Measurements from ENCODE around the gene ZDHHC7. TPM values are rescaled to one million over a fixed set of nuclear protein-coding genes. Genes with fewer than 3 reads are reported as not detected.

The ZDHHC7 gene
- total RNA-seq, 8 experiments from 2014 or later, result 13.8 to 273 (median 25.8) TPM

- Histone ChIP-seq H3K4me3 (no peak overlapping the region), H3K4me1 (replicated peaks in 1 of 2) (peaks cover 3 to 11% of the 10 kb centered on the region in 2 donors), H3K27ac (no peak overlapping the region)
- 28 to 100% (median 69%) methylated on average over 1 to 10 of the region's 36 CpGs; no CpG with 5 or more reads in 4 of the 10 experiments for WGBS, 10 experiments
- in situ Hi-C loops (cut with MboI; ENCODE audit: low pct_unique_long_range_greater_than_20kb in 2 of 9, low sequenced_read_pairs in 9 of 9, unreplicated experiment in 9 of 9), result no loop called here
- peak in 1 of 8 experiments; percentile 12 for ATAC-seq (replicated peaks in 6 of 8)
Measured at GRCh38 chr16:84929421-84930297, 81.7 kb downstream of the ZDHHC7 start.

GRCh38 chr16:84928679-84929420 is 82.5 kb downstream of the ZDHHC7 start:
- ATAC-seq (replicated peaks in 6 of 8), result peak in 5 of 8 experiments; percentile 27 to 93 (median 68)
- in situ Hi-C loops (cut with MboI; ENCODE audit: low pct_unique_long_range_greater_than_20kb in 2 of 9, low sequenced_read_pairs in 9 of 9, unreplicated experiment in 9 of 9), result no loop called here
- Histone ChIP-seq H3K27ac (no peak overlapping the region), H3K4me3 (no peak overlapping the region), H3K4me1 (replicated peaks in 1 of 2) (peaks cover 5 to 11% of the 10 kb centered on the region in 2 donors)
- WGBS, 10 experiments, result 0 to 90% (median 70%) methylated on average over 1 to 13 of the region's 16 CpGs; no CpG with 5 or more reads in 3 of the 10 experiments

GRCh38 chr16:84927621-84928591 is 83.4 kb downstream of the ZDHHC7 start:
- in situ Hi-C loops (cut with MboI; ENCODE audit: low pct_unique_long_range_greater_than_20kb in 2 of 9, low sequenced_read_pairs in 9 of 9, unreplicated experiment in 9 of 9), result no loop called here
- 63 to 100% (median 98%) methylated on average over 1 to 4 of the region's 34 CpGs; no CpG with 5 or more reads in 6 of the 10 experiments for WGBS, 10 experiments
- Histone ChIP-seq H3K4me1 (replicated peaks in 1 of 2) (peaks cover 5 to 14% of the 10 kb centered on the region in 2 donors), H3K4me3 (no peak overlapping the region), H3K27ac (no peak overlapping the region)
- ATAC-seq (replicated peaks in 6 of 8), result peak in 1 of 8 experiments; percentile 2

GRCh38 chr16:84926462-84926861 is 84.9 kb downstream of the ZDHHC7 start:
- no peak overlapping the region for H3K27ac ChIP-seq
- in situ Hi-C loops (cut with MboI; ENCODE audit: low pct_unique_long_range_greater_than_20kb in 2 of 9, low sequenced_read_pairs in 9 of 9, unreplicated experiment in 9 of 9), result no loop called here
- H3K4me3 ChIP-seq, result no peak overlapping the region
- WGBS, 10 experiments, result 0 to 91% (median 59%) methylated on average over 1 to 7 of the region's 7 CpGs; no CpG with 5 or more reads in 1 of the 10 experiments
- no peak for ATAC-seq (replicated peaks in 6 of 8)
- H3K4me1 ChIP-seq (replicated peaks in 1 of 2), result peaks cover 2 to 12% of the 10 kb centered on the region in 2 donors

GRCh38 chr16:84925773-84926372 is 85.5 kb downstream of the ZDHHC7 start:
- H3K4me1 ChIP-seq (replicated peaks in 1 of 2), result peaks cover 2 to 12% of the 10 kb centered on the region in 2 donors
- WGBS, 10 experiments, result 33 to 92% (median 76%) methylated on average over 2 to 10 of the region's 19 CpGs; no CpG with 5 or more reads in 1 of the 10 experiments
- in situ Hi-C loops (cut with MboI; ENCODE audit: low pct_unique_long_range_greater_than_20kb in 2 of 9, low sequenced_read_pairs in 9 of 9, unreplicated experiment in 9 of 9), result no loop called here
- no peak overlapping the region for H3K4me3 ChIP-seq
- H3K27ac ChIP-seq, result no peak overlapping the region
- ATAC-seq (replicated peaks in 6 of 8), result peak in 1 of 8 experiments; percentile 23

GRCh38 chr16:84925092-84925772 is 86.1 kb downstream of the ZDHHC7 start:
- no peak overlapping the region for H3K27ac ChIP-seq
- no peak overlapping the region for H3K4me3 ChIP-seq
- in situ Hi-C loops (cut with MboI; ENCODE audit: low pct_unique_long_range_greater_than_20kb in 2 of 9, low sequenced_read_pairs in 9 of 9, unreplicated experiment in 9 of 9), result no loop called here
- WGBS, 10 experiments, result 0 to 100% (median 65%) methylated on average over 1 to 9 of the region's 11 CpGs; no CpG with 5 or more reads in 2 of the 10 experiments
- peak in 1 of 8 experiments; percentile 82 for ATAC-seq (replicated peaks in 6 of 8)
- H3K4me1 ChIP-seq (replicated peaks in 1 of 2), result peaks cover 2 to 12% of the 10 kb centered on the region in 2 donors

GRCh38 chr16:84924331-84925091 is 86.8 kb downstream of the ZDHHC7 start:
- in situ Hi-C loops (cut with MboI; ENCODE audit: low pct_unique_long_range_greater_than_20kb in 2 of 9, low sequenced_read_pairs in 9 of 9, unreplicated experiment in 9 of 9), result no loop called here
- H3K4me1 ChIP-seq (replicated peaks in 1 of 2), result peaks cover 2 to 17% of the 10 kb centered on the region in 2 donors
- peak in 1 of 8 experiments; percentile 11 for ATAC-seq (replicated peaks in 6 of 8)
- no peak overlapping the region for H3K27ac ChIP-seq
- 60 to 100% (median 79%) methylated on average over 1 to 8 of the region's 23 CpGs; no CpG with 5 or more reads in 2 of the 10 experiments for WGBS, 10 experiments
- H3K4me3 ChIP-seq, result no peak overlapping the region

Other genes with a start within 250 kb of the ZDHHC7 start
- 10 to 100 TPM in 1 of 8 experiments, 1 to 10 TPM in 4, under 1 TPM in 3; 0.14 to 15.4 (median 1.3) TPM for gene CRISPLD2, start 191.6 kb downstream of the ZDHHC7 start, total RNA-seq
- 10 to 100 TPM; 13.4 to 47.7 (median 16.8) TPM for gene KIAA0513, start 16.3 kb upstream of the ZDHHC7 start, total RNA-seq
- 10 to 100 TPM in 1 of 8 experiments, 1 to 10 TPM in 1, under 1 TPM in 3, not detected in 3; 0.37 to 19.0 (median 0.98) TPM for gene CIBAR2, start 100.9 kb upstream of the ZDHHC7 start, total RNA-seq